ENCODE results near the gene LIG1. TPM values are rescaled to one million over a fixed set of nuclear protein-coding genes. Genes with fewer than 3 reads are reported as not detected.
"Not testable (repeated sequence)": the region's sequence is repeated elsewhere in the genome, so short reads cannot be mapped to it uniquely, and the experiment has no call there.

The LIG1 gene
- total and polyA plus RNA-seq, 2 experiments from 2014 or later = 23.8 to 28.4 TPM

DNA sequence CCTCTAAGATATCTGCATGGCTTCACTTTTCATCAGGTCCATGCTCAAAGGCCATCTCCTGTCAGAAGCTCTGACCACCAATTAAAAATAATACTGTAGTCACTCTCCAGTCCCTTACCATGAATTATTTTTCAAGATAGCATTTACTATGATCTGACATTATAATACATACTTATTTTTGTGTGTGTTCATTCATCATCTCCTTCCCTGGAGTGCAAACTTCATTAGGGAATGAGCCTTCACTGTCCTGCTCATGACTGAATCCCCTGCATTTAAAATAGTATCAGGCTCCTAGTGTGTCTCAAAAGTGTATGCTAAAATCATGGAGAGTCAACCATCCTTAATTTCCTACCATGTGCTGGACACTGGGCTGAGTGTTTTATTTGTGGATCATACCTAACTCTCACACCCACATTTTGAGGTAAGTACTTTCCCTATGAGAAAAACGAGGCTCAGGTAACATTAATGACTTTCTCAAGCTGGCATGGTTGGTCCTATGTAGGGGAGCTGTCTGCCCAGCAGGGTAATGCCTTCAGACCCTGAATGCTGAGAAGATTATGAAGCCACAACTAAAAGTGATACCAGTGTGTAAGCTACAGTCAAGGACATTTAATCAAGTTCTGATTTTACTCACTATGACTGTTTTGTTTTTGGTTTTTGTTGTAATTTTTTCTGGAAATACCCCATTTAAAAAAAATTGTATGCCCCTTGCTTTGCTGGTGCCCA, 75.9 kb downstream of the LIG1 start:
- no peak overlapping the region for H3K4me3 ChIP-seq

DNA sequence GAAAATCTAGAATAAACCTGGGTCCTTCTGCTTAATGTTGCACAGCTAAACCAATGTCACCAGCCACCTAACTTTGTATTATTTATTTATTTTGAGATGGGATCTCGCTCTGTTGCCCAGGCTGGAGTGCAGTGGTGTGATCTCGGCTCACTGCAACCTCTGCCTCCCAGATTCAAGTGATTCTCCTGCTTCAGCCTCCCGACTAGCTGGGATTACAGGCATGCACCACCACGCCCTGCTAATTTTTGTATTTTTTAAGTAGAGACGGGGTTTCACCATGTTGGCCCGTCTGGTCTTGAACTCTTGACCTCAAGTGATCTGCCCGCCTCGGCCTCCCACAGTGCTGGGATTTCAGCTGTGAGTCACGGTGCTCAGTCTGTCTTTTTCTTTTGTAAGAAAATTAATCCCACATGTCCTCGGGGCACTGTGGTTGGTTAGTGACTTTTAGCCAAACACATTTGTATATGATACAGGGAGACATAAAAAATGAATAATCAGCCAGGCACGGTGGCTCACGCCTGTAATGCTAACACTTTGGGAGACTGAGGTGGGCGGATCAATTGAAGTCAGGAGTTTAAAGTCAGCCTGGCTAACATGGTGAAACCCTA, 78.9 kb downstream of the LIG1 start:
- not testable (repeated sequence) for H3K36me3 ChIP-seq (replicated peaks; ENCODE audit: insufficient read depth, low read depth); H3K4me1 ChIP-seq (ENCODE audit: insufficient read depth); H3K4me3 ChIP-seq; H3K4me2 ChIP-seq; H3K27me3 ChIP-seq; H3K79me2 ChIP-seq; H3K9me2 ChIP-seq (replicated peaks; ENCODE audit: insufficient read depth); H2AFZ ChIP-seq; H4K20me1 ChIP-seq (ENCODE audit: insufficient read depth, poor library complexity, severe bottlenecking); H3K27ac ChIP-seq; DNase-seq (ENCODE audit: low spot score); H3K9me3 ChIP-seq (ENCODE audit: low read depth)
- WGBS (ENCODE audit: low lambda C conversion rate, missing lambda C conversion rate) = 68% methylated on average over 13 of the region's 13 CpGs

More for the DNA sequence above, 75.9 kb downstream of the LIG1 start:
- no peaks in the 10 kb centered on the region for H3K79me2 ChIP-seq
- DNase-seq (ENCODE audit: low spot score) = no peak
- H3K36me3 ChIP-seq (replicated peaks; ENCODE audit: insufficient read depth, low read depth) = no peaks in the 10 kb centered on the region
- no peak overlapping the region for H3K27ac ChIP-seq
- no peaks in the 10 kb centered on the region for H3K4me1 ChIP-seq (ENCODE audit: insufficient read depth)
- no peak overlapping the region for H2AFZ ChIP-seq
- no peak overlapping the region for H3K4me2 ChIP-seq
- no peaks in the 10 kb centered on the region for H3K9me3 ChIP-seq (ENCODE audit: low read depth)
- 11% methylated on average over 1 of the region's 1 CpG for WGBS (ENCODE audit: low lambda C conversion rate, missing lambda C conversion rate)
- no peaks in the 10 kb centered on the region for H3K9me2 ChIP-seq (replicated peaks; ENCODE audit: insufficient read depth)
- no peaks in the 10 kb centered on the region for H3K27me3 ChIP-seq
- no peaks in the 10 kb centered on the region for H4K20me1 ChIP-seq (ENCODE audit: insufficient read depth, poor library complexity, severe bottlenecking)
- TF ChIP-seq EZH2phosphoT487 (IDR thresholded peaks at IDR 0.05; ENCODE audit: low read depth, severe bottlenecking, unreplicated experiment) (no peak), CTCF (IDR thresholded peaks at IDR 0.05; ENCODE audit: poor library complexity) (no peak), EZH2 (IDR thresholded peaks at IDR 0.05; ENCODE audit: borderline replicate concordance) (no peak)

DNA sequence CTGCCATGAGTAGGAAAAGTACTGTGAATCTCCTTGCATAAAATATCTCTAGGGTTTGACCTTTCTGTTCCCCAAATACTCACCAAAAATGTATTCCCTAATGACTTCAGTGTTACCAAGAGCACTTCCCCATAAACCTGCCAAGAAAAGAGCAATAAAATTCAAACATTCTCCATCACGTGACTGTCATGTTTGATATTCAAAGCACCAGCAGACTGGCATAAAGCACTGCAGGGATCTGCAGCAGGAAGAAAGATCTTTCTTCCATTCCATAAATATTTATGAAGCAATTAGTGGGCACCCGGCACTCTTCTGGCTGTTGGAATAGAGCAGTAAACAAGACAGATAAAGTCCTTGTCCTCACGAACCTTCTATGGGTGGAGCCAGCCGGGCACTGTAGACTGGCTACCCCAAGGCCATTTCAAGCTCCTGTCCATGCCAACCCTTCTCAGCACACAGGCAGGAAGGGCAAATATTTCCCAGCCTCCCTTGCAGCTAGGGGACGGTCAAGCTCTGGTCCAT, 79.8 kb downstream of the LIG1 start:
- DNase-seq (ENCODE audit: low spot score) = no peak
- WGBS (ENCODE audit: low lambda C conversion rate, missing lambda C conversion rate) = 65% methylated on average over 5 of the region's 5 CpGs

GRCh38 chr19:48088991-48089390, 81.2 kb downstream of the LIG1 start:
- not testable (repeated sequence) for H3K27me3 ChIP-seq; DNase-seq (ENCODE audit: low spot score); H3K4me1 ChIP-seq (ENCODE audit: insufficient read depth); H4K20me1 ChIP-seq (ENCODE audit: insufficient read depth, poor library complexity, severe bottlenecking); H3K27ac ChIP-seq; H3K9me2 ChIP-seq (replicated peaks; ENCODE audit: insufficient read depth); H3K4me2 ChIP-seq; H2AFZ ChIP-seq; H3K4me3 ChIP-seq; H3K9me3 ChIP-seq (ENCODE audit: low read depth); H3K36me3 ChIP-seq (replicated peaks; ENCODE audit: insufficient read depth, low read depth); H3K79me2 ChIP-seq
- 94% methylated on average over 6 of the region's 6 CpGs for WGBS (ENCODE audit: low lambda C conversion rate, missing lambda C conversion rate)

More for the DNA sequence above, 79.8 kb downstream of the LIG1 start:
- Histone ChIP-seq H3K4me1 (ENCODE audit: insufficient read depth) (no peaks in the 10 kb centered on the region), H4K20me1 (ENCODE audit: insufficient read depth, poor library complexity, severe bottlenecking) (no peaks in the 10 kb centered on the region), H3K4me3 (no peak overlapping the region), H3K4me2 (no peak overlapping the region), H3K9me3 (ENCODE audit: low read depth) (no peaks in the 10 kb centered on the region), H2AFZ (no peak overlapping the region), H3K9me2 (replicated peaks; ENCODE audit: insufficient read depth) (no peaks in the 10 kb centered on the region), H3K27ac (no peak overlapping the region), H3K79me2 (no peaks in the 10 kb centered on the region), H3K36me3 (replicated peaks; ENCODE audit: insufficient read depth, low read depth) (no peaks in the 10 kb centered on the region), H3K27me3 (no peaks in the 10 kb centered on the region)
- TF ChIP-seq EZH2 (IDR thresholded peaks at IDR 0.05; ENCODE audit: borderline replicate concordance) = no peak
- no peak for TF ChIP-seq EZH2phosphoT487 (IDR thresholded peaks at IDR 0.05; ENCODE audit: low read depth, severe bottlenecking, unreplicated experiment)
- no peak for TF ChIP-seq CTCF (IDR thresholded peaks at IDR 0.05; ENCODE audit: poor library complexity)

Measured in hepatocyte (in vitro differentiated cells).